GM08714 (cell line): Measurements from ENCODE around the gene SBK3.
"Not testable (repeated sequence)": the region's sequence is repeated elsewhere in the genome, so short reads cannot be mapped to it uniquely, and the experiment has no call there.

Experiments
- H3K4me3 ChIP-seq: fragments of 200-500 bp; sonication (Bioruptor generic); 2 replicates; pipeline ENCODE4 v1.5.1; 2014; ENCODE audit warnings: mild to moderate bottlenecking, low read length, inconsistent platforms
- ZNF274 ChIP-seq: IDR thresholded peaks from 2 replicates; pipeline ENCODE4 v1.6.1; 2012; ENCODE audit warnings: mild to moderate bottlenecking, low read depth, low read length

Gene SBK3

GRCh38 chr19:55539090-55539984 is 6.0 kb downstream of the SBK3 start:
- no peak overlapping the region for H3K4me3 ChIP-seq
- no peak for TF ChIP-seq ZNF274

GRCh38 chr19:55538132-55538531 is 7.2 kb downstream of the SBK3 start:
- no peak overlapping the region for H3K4me3 ChIP-seq
- TF ChIP-seq ZNF274: no peak

- TF ChIP-seq ZNF274: no peak
- H3K4me3 ChIP-seq: no peak overlapping the region
These were observed 7.6 kb downstream of the SBK3 start for GRCh38 chr19:55537741-55538111.

GRCh38 chr19:55536951-55537740 is 8.2 kb downstream of the SBK3 start, which contains the start of gene SBK2:
SBK2 (minus strand) TSS chr19:55537133; CDS start chr19:55536294, 839 bp downstream.
- H3K4me3 ChIP-seq: no peak within 1 kb of the TSS
- no peak for TF ChIP-seq ZNF274

- no peak overlapping the region for H3K4me3 ChIP-seq
- no peak for TF ChIP-seq ZNF274
These were observed 9.0 kb downstream of the SBK3 start for GRCh38 chr19:55536366-55536765.

GRCh38 chr19:55535965-55536350 is 9.4 kb downstream of the SBK3 start:
- H3K4me3 ChIP-seq: no peak overlapping the region
- TF ChIP-seq ZNF274: no peak

GRCh38 chr19:55535173-55535964 is 10.0 kb downstream of the SBK3 start:
- TF ChIP-seq ZNF274: no peak
- H3K4me3 ChIP-seq: no peak overlapping the region

- not testable (repeated sequence) for H3K4me3 ChIP-seq
These were observed 11.1 kb downstream of the SBK3 start for GRCh38 chr19:55534280-55534679.

GRCh38 chr19:55530996-55531395 is 14.3 kb downstream of the SBK3 start:
- TF ChIP-seq ZNF274: no peak
- no peak overlapping the region for H3K4me3 ChIP-seq

GRCh38 chr19:55529636-55530234 is 15.6 kb downstream of the SBK3 start:
- no peak for TF ChIP-seq ZNF274

GRCh38 chr19:55528030-55528803 is 17.1 kb downstream of the SBK3 start:
- H3K4me3 ChIP-seq: no peak overlapping the region
- TF ChIP-seq ZNF274: no peak

More at GRCh38 chr19:55529636-55530234, 15.6 kb downstream of the SBK3 start:
- no peak overlapping the region for H3K4me3 ChIP-seq

GRCh38 chr19:55527197-55528029 is 17.9 kb downstream of the SBK3 start:
- no peak overlapping the region for H3K4me3 ChIP-seq
- TF ChIP-seq ZNF274: no peak
